Thoracic aorta (tissue), 2 donors: Measurements from ENCODE around the gene INF2. TPM values are rescaled to one million over a fixed set of nuclear protein-coding genes. Genes with fewer than 3 reads are reported as not detected.
A peak's percentile ranks its signal among the peaks of the same experiment; 100 is the strongest.

Experiments used
- ATAC-seq: fragments of 150-250 bp; one replicate; pipeline ENCODE4 v1.8.0; 2017; ENCODE audit warnings: low read depth; ENCODE audit not compliant: insufficient number of reproducible peaks, low FRiP score
- DNase-seq: peaks from one replicate; pipeline ENCODE4 v3.0.0-alpha.2; 2020; ENCODE audit warnings: low spot score
- H3K27ac ChIP-seq, 2 donors: fragments of 200-600 bp; sonication (generic); 1 replicate in 1 of 2; 2 replicates in 1 of 2; pipeline ENCODE4 v1.5.1; 2016; ENCODE audit warnings: mild to moderate bottlenecking in 2 of 2, moderate library complexity in 2 of 2
- H3K27me3 ChIP-seq: fragments of 200-600 bp; sonication (generic); replicated peaks from 2 replicates; pipeline ENCODE4 v1.6.0; 2016; ENCODE audit warnings: mild to moderate bottlenecking; ENCODE audit not compliant: insufficient read depth
- H3K36me3 ChIP-seq: fragments of 200-600 bp; sonication (generic); one replicate; pipeline ENCODE4 v1.5.1; 2016
- H3K4me1 ChIP-seq, 2 donors: fragments of 200-600 bp; sonication (generic); 1 replicate in 1 of 2; 2 replicates in 1 of 2; pipeline versions ENCODE4 v1.5.1 to v1.6.0; 2016; ENCODE audit warnings: low read depth in 2 of 2, mild to moderate bottlenecking in 1 of 2; ENCODE audit not compliant: control insufficient read depth in 1 of 2
- H3K4me3 ChIP-seq: fragments of 200-600 bp; sonication (generic); 2 replicates; pipeline ENCODE4 v1.5.1; 2016; ENCODE audit warnings: mild to moderate bottlenecking
- H3K9me3 ChIP-seq: fragments of 200-600 bp; sonication (generic); 2 replicates; pipeline ENCODE4 v1.5.1; 2016
- CTCF ChIP-seq: fragments of 200-600 bp; sonication (generic); IDR thresholded peaks from one replicate; pipeline ENCODE4 v1.5.1; 2019; ENCODE audit warnings: antibody characterized with exemption
- total RNA-seq, 2 donors: library from RNA; depleted of rRNA; stranded (reverse); fragments of >200 nt; gene quantifications; one replicate each; pipeline versions ENCODE4 v1.1.0 to v1.2.3, GENCODE V29; 2016

INF2 gene
- total RNA-seq, 2 donors from 2014 or later, result 124 to 162 TPM

GRCh38 chr14:104686624-104687517 lies 2.5 kb upstream of the INF2 start:
- Histone ChIP-seq H3K36me3 (no peaks in the 10 kb centered on the region), H3K4me3 (no peak overlapping the region), H3K4me1 (peaks cover 33 to 48% of the 10 kb centered on the region in 2 donors), H3K9me3 (no peaks in the 10 kb centered on the region), H3K27ac (peak overlapping the region; percentile 82 to 86), H3K27me3 (no peaks in the 10 kb centered on the region)
- DNase-seq (no peak), ATAC-seq (no peak)
- TF ChIP-seq CTCF, result no peak

- Histone ChIP-seq H3K27ac (peak overlapping the region; percentile 82 to 86), H3K4me3 (peak overlapping the region; percentile 98), H3K27me3 (no peaks in the 10 kb centered on the region), H3K9me3 (no peaks in the 10 kb centered on the region), H3K4me1 (peaks cover 32 to 48% of the 10 kb centered on the region in 2 donors), H3K36me3 (no peaks in the 10 kb centered on the region)
- no peak for TF ChIP-seq CTCF
- ATAC-seq, result no peak
- DNase-seq, result no peak
Measured at GRCh38 chr14:104687601-104688504, 1.6 kb upstream of the INF2 start.

- Histone ChIP-seq H3K36me3 (no peaks in the 10 kb centered on the region), H3K27ac (peak overlapping the region; percentile 82 to 86), H3K4me3 (peak overlapping the region; percentile 98), H3K27me3 (no peaks in the 10 kb centered on the region), H3K4me1 (peaks cover 32 to 55% of the 10 kb centered on the region in 2 donors), H3K9me3 (no peaks in the 10 kb centered on the region)
- ATAC-seq (no peak), DNase-seq (no peak)
- TF ChIP-seq CTCF, result no peak
Measured at GRCh38 chr14:104688505-104689108, 811 bp upstream of the INF2 start.

- Histone ChIP-seq H3K4me1 (peaks cover 46 to 70% of the 10 kb centered on the region in 2 donors), H3K27ac (peak overlapping the region; percentile 68 to 86), H3K27me3 (no peaks in the 10 kb centered on the region), H3K9me3 (no peaks in the 10 kb centered on the region), H3K36me3 (no peaks in the 10 kb centered on the region), H3K4me3 (peak overlapping the region; percentile 98)
- no peak for ATAC-seq
- DNase-seq, result no peak
- no peak for TF ChIP-seq CTCF
Measured at GRCh38 chr14:104689881-104690711, 678 bp downstream of the INF2 start.
